Loucy (cell line): Measurements from ENCODE around the gene SPINDOC.

ENCODE experiments used
- H2AFZ ChIP-seq: fragments of 200-600 bp; sonication (generic); 2 replicates; pipeline ENCODE4 v1.6.0; 2016; ENCODE audit warnings: antibody characterized with exemption, mild to moderate bottlenecking, low read length, moderate library complexity
- H3F3A ChIP-seq: fragments of 200-600 bp; 2 replicates; pipeline ENCODE4 v1.6.0; 2016; ENCODE audit warnings: antibody characterized with exemption, low read depth, mild to moderate bottlenecking
- H3K27me3 ChIP-seq: fragments of 200-600 bp; sonication (generic); 2 replicates; pipeline ENCODE4 v1.6.1; 2014; ENCODE audit warnings: low read length, mild to moderate bottlenecking; ENCODE audit not compliant: insufficient read depth, poor library complexity, severe bottlenecking
- H3K36me3 ChIP-seq: fragments of 200-600 bp; sonication (generic); 2 replicates; pipeline ENCODE4 v1.6.1; 2016; ENCODE audit warnings: low read length; ENCODE audit not compliant: insufficient read depth
- H3K4me1 ChIP-seq: fragments of 200-600 bp; sonication (generic); 2 replicates; pipeline ENCODE4 v1.5.1; 2014; ENCODE audit warnings: low read length, mild to moderate bottlenecking; ENCODE audit not compliant: insufficient read depth, poor library complexity, severe bottlenecking
- H3K4me2 ChIP-seq: fragments of 200-600 bp; sonication (generic); 2 replicates; pipeline ENCODE4 v1.6.0; 2014; ENCODE audit warnings: antibody characterized with exemption, low read length, low read depth, mild to moderate bottlenecking; ENCODE audit not compliant: poor library complexity, severe bottlenecking
- H3K4me3 ChIP-seq: fragments of 200-600 bp; sonication (generic); 2 replicates; pipeline ENCODE4 v1.5.1; 2014; ENCODE audit warnings: low read length, mild to moderate bottlenecking, mixed read lengths; ENCODE audit not compliant: poor library complexity, severe bottlenecking
- H3K79me2 ChIP-seq: fragments of 200-600 bp; sonication (generic); 2 replicates; pipeline ENCODE4 v1.6.1; 2014; ENCODE audit warnings: low read length; ENCODE audit not compliant: insufficient read depth
- H3K9ac ChIP-seq: fragments of 200-600 bp; sonication (generic); 2 replicates; pipeline ENCODE4 v1.6.0; 2014; ENCODE audit warnings: mild to moderate bottlenecking, low read depth, low read length, moderate library complexity; ENCODE audit not compliant: poor library complexity, severe bottlenecking
- H3K9me2 ChIP-seq: fragments of 200-600 bp; sonication (generic); replicated peaks from 2 replicates; pipeline ENCODE4 v1.6.1; 2016; ENCODE audit warnings: low read depth, low read length, mixed read lengths
- H3K9me3 ChIP-seq: fragments of 200-600 bp; sonication (generic); 2 replicates; pipeline ENCODE4 v1.6.1; 2014; ENCODE audit warnings: mild to moderate bottlenecking, antibody characterized with exemption, low read length, low read depth; ENCODE audit not compliant: insufficient read depth
- H4K20me1 ChIP-seq: fragments of 200-600 bp; sonication (generic); 2 replicates; pipeline ENCODE4 v1.6.0; 2014; ENCODE audit warnings: antibody characterized with exemption, low read length, mild to moderate bottlenecking; ENCODE audit not compliant: insufficient read depth, poor library complexity, severe bottlenecking
- EZH2phosphoT487 ChIP-seq: fragments of 200-600 bp; IDR thresholded peaks from 2 replicates; pipeline ENCODE4 v1.6.1; 2018; ENCODE audit warnings: antibody characterized with exemption, mild to moderate bottlenecking, moderate library complexity, borderline replicate concordance
- TF ChIP-seq, protein P1 (sequence below): fragments of 200-600 bp; sonication (generic); conservative IDR thresholded peaks from 2 replicates; pipeline ENCODE4 v1.5.1; 2014; ENCODE audit warnings: mild to moderate bottlenecking, antibody characterized with exemption, low read length

The SPINDOC gene

DNA sequence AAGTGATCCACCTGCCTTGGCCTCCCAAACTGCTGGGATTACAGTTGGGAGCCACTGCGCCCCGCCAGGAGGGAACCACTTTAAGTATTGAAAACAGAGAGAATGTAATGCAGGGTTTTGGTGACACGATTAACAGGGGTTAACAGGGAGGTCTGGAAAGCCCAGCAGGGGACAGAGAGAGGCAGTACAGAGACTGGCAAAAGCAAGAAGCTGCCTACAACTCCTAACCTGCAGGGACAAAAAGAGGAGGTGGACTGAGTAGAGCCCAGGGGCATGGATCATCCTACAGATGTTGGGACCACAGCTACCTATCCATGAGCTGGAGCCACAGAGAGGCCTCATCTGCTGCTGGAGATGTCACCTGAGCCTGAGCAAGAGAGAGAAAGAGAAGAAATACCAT is 1.7 kb upstream of the SPINDOC start:
- H4K20me1 ChIP-seq: peaks cover 29% of the 10 kb centered on the region
- H3F3A ChIP-seq: peaks cover 3% of the 10 kb centered on the region; the same call in 1 of the 2 replicates
- TF ChIP-seq, protein P1, sequence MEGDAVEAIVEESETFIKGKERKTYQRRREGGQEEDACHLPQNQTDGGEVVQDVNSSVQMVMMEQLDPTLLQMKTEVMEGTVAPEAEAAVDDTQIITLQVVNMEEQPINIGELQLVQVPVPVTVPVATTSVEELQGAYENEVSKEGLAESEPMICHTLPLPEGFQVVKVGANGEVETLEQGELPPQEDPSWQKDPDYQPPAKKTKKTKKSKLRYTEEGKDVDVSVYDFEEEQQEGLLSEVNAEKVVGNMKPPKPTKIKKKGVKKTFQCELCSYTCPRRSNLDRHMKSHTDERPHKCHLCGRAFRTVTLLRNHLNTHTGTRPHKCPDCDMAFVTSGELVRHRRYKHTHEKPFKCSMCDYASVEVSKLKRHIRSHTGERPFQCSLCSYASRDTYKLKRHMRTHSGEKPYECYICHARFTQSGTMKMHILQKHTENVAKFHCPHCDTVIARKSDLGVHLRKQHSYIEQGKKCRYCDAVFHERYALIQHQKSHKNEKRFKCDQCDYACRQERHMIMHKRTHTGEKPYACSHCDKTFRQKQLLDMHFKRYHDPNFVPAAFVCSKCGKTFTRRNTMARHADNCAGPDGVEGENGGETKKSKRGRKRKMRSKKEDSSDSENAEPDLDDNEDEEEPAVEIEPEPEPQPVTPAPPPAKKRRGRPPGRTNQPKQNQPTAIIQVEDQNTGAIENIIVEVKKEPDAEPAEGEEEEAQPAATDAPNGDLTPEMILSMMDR: no peak
- H3K9ac ChIP-seq: no peak overlapping the region
- peaks cover 6% of the 10 kb centered on the region; the same call in 1 of the 2 replicates for H3K36me3 ChIP-seq
- H3K4me2 ChIP-seq: peak overlapping the region; percentile 100
- peaks cover 31% of the 10 kb centered on the region for H3K79me2 ChIP-seq
- H3K4me3 ChIP-seq: peak overlapping the region; percentile 31
- H3K4me1 ChIP-seq: peaks cover 39% of the 10 kb centered on the region
- no peaks in the 10 kb centered on the region for H3K9me2 ChIP-seq
- H2AFZ ChIP-seq: no peak overlapping the region
- no peaks in the 10 kb centered on the region for H3K27me3 ChIP-seq
- no peaks in the 10 kb centered on the region for H3K9me3 ChIP-seq

- peak overlapping the region; percentile 92 for H2AFZ ChIP-seq
- peaks cover 51% of the 10 kb centered on the region for H3K79me2 ChIP-seq
- H3K36me3 ChIP-seq: peaks cover 22% of the 10 kb centered on the region
- no peaks in the 10 kb centered on the region for H3K9me2 ChIP-seq
- H3K27me3 ChIP-seq: no peaks in the 10 kb centered on the region
- peaks cover 3% of the 10 kb centered on the region; the same call in 1 of the 2 replicates for H3F3A ChIP-seq
- peaks cover 47% of the 10 kb centered on the region for H4K20me1 ChIP-seq
- TF ChIP-seq, protein P1: no peak
- TF ChIP-seq EZH2phosphoT487: no peak
- H3K4me2 ChIP-seq: peak overlapping the region; percentile 98
- H3K4me3 ChIP-seq: peak overlapping the region; percentile 98
- no peaks in the 10 kb centered on the region for H3K9me3 ChIP-seq
- H3K9ac ChIP-seq: peak overlapping the region; percentile 94
- peaks cover 40% of the 10 kb centered on the region for H3K4me1 ChIP-seq
Measured at GRCh38 chr11:63813563-63814382, 517 bp downstream of the SPINDOC start.

DNA sequence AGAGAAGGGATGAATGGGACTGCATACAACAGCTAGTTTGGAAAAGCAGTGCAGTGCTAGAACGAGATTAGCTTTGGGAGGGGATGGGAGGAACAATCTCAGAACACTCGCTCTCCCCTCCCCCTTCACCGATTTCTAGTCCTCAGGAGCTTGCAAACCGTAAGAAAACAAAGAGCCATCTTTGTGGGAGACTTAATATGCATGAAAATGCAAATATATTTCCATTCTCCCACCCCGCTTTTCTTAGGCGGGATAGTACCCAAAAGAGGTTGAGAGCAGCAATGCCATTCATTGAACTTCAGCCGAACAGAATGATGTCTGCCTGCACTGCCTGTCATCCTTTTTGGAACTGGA is 1.1 kb downstream of the SPINDOC start:
- peaks cover 23% of the 10 kb centered on the region for H3K36me3 ChIP-seq
- no peaks in the 10 kb centered on the region for H3K27me3 ChIP-seq
- H3K9me3 ChIP-seq: no peaks in the 10 kb centered on the region
- H4K20me1 ChIP-seq: peaks cover 47% of the 10 kb centered on the region
- peak overlapping the region; percentile 98 for H3K4me2 ChIP-seq
- H3K9ac ChIP-seq: peak overlapping the region; percentile 94
- TF ChIP-seq, protein P1: no peak
- TF ChIP-seq EZH2phosphoT487: no peak
- no peaks in the 10 kb centered on the region for H3K9me2 ChIP-seq
- H2AFZ ChIP-seq: no peak overlapping the region
- peaks cover 51% of the 10 kb centered on the region for H3K79me2 ChIP-seq
- H3K4me3 ChIP-seq: peak overlapping the region; percentile 98
- H3F3A ChIP-seq: peaks cover 3% of the 10 kb centered on the region; the same call in 1 of the 2 replicates
- H3K4me1 ChIP-seq: peaks cover 40% of the 10 kb centered on the region
